ENCODE data around the gene CDH23. TPM values are rescaled to one million over a fixed set of nuclear protein-coding genes. Genes with fewer than 3 reads are reported as not detected.

The CDH23 gene
- polyA plus RNA-seq, 1 experiment = 0.01 TPM

DNA sequence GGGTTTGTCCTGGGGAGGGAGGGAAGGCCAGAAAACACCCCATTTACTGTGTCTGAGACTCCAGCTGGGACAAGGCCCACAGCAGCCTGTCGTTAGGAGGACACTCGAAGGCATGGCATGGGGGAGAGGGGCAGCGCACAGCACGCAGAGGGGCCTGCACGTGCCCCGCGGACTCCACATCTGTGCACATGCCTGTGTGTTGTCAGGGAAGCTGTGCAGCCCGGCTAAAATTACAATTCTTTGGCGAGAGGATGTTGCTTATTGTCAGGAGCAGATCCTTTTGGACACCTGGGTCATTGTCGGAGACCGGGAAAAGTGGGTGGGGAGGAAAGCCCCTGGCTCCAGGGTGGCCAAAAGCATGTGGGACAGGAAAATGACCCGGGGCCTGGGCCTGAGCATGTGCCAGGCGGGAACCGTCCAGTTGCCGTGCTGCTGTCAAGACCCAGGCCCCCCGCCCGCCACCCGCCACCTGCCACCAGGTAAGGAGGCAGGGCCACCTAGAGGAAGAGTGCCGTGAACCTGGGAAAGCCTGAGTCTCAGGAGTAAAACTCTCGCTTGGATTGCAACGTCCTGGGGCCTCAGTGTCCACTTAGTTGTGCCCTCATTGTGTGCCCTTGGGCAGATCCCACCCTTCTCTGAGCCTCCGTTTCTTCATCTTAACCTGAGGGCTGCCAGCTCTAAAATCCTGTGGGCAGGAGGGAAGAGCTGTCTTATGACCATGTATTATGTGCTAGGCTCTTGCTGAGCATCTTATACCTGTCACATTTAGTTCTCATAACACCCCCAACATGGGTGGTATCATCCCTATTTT lies 369.4 kb downstream of the CDH23 start:
- POLR2A ChIA-PET = interaction anchor here (0.7 to 1.8 kb wide), 10 partner anchors 8 to 105 kb away, joined by 3 to 8 read pairs (median 4); no protein-coding TSS in a partner anchor
- Histone ChIP-seq H3K4me3 (ENCODE audit: low read depth, low read length) (no peak overlapping the region), H3K27me3 (ENCODE audit: control insufficient read depth, insufficient read depth, low read length) (no peaks in the 10 kb centered on the region), H3K27ac (ENCODE audit: low read depth, low read length) (peak overlapping the region; percentile 95), H3K9me3 (ENCODE audit: control insufficient read depth, insufficient read depth, low read length) (no peaks in the 10 kb centered on the region; the same call in 1 of the 2 replicates)
- TF ChIP-seq, protein P1, sequence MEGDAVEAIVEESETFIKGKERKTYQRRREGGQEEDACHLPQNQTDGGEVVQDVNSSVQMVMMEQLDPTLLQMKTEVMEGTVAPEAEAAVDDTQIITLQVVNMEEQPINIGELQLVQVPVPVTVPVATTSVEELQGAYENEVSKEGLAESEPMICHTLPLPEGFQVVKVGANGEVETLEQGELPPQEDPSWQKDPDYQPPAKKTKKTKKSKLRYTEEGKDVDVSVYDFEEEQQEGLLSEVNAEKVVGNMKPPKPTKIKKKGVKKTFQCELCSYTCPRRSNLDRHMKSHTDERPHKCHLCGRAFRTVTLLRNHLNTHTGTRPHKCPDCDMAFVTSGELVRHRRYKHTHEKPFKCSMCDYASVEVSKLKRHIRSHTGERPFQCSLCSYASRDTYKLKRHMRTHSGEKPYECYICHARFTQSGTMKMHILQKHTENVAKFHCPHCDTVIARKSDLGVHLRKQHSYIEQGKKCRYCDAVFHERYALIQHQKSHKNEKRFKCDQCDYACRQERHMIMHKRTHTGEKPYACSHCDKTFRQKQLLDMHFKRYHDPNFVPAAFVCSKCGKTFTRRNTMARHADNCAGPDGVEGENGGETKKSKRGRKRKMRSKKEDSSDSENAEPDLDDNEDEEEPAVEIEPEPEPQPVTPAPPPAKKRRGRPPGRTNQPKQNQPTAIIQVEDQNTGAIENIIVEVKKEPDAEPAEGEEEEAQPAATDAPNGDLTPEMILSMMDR (IDR thresholded peaks at IDR 0.05; ENCODE audit: low read depth, low read length) = no peak
- CTCF ChIA-PET = interaction anchor here (1.0 to 4.4 kb wide), 7 partner anchors 7 to 450 kb away, joined by 3 to 14 read pairs (median 5); partner anchors contain the start of gene VSIR
- DNase-seq (ENCODE audit: low read depth, low spot score) = no peak

DNA sequence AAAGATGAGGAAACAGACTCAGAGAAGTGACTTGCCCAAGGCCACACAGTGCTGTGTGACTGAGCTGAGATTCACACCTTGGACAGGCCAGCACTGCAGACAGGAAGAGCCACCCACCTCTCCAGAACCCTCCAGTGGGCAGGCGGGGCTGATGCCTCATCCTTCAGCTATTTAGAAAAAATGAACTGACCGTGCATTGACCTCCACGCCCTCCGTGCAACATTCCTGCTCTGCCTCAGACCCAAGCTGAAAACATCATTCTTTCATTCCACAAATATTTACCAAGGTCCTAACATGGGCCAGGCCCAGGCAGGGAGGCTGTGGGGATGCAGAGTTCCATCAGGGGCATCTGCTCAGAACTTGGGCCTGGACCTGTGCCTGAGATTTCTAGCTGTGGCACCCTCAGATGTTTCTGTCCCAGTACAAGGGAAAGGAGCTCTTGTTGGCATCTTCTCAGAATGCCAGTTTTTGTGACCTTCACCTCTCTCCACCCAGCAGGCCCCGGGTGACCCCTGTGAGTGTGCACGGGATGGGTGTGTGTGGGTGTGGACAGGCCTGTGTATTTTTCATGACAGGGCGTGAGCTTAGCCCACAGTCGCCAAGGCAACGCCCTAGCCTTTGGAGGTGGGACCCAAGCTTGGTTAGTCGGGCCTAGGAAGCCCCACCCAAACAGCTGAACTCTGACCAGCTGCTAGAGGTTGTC lies 370.1 kb downstream of the CDH23 start:
- DNase-seq (ENCODE audit: low read depth, low spot score) = peak; percentile 86
- no peaks in the 10 kb centered on the region; the same call in 1 of the 2 replicates for H3K9me3 ChIP-seq (ENCODE audit: control insufficient read depth, insufficient read depth, low read length)
- ChIA-PET CTCF (interaction anchor here (1.0 to 1.9 kb wide), 6 partner anchors 9 to 451 kb away, joined by 3 to 9 read pairs (median 4); no protein-coding TSS in a partner anchor), POLR2A (interaction anchor here (0.7 to 1.8 kb wide), 11 partner anchors 9 to 104 kb away, joined by 3 to 8 read pairs (median 4); no protein-coding TSS in a partner anchor)
- H3K27ac ChIP-seq (ENCODE audit: low read depth, low read length) = peak overlapping the region; percentile 95
- no peak overlapping the region; the same call in 1 of the 2 replicates for H3K4me3 ChIP-seq (ENCODE audit: low read depth, low read length)
- no peaks in the 10 kb centered on the region for H3K27me3 ChIP-seq (ENCODE audit: control insufficient read depth, insufficient read depth, low read length)
- TF ChIP-seq, protein P1 (IDR thresholded peaks at IDR 0.05; ENCODE audit: low read depth, low read length) = no peak

DNA sequence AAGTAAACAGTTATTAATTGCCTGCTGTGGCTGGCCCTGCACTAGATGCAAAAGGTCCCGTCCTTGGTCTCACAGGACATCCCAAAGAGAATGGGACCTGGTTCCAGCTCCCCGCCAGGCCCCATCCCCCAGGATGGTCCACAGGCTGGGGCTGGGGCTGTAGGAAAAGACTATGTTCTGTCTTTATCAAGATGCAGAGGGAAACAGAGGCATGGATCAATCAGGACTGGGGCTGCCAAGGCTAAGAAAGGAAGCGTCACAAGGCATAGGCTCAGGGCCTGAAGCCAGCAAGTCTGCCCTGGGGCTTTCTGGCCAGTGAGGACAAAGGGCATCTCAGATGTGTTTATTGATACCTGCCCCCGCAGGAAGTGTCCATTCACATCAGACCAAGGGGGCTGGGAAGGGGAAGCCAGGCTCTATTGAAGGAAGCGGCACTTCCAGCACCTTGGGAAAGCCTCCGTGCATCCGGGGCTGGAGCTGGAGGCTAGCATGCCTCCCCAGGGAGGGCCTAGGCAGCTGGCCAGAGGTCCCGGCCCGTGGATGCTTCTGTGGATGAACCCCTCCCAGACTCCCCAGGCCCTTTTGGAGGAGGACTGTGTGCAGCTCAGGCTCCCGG lies 370.8 kb downstream of the CDH23 start:
- Histone ChIP-seq H3K4me3 (ENCODE audit: low read depth, low read length) (no peak overlapping the region), H3K9me3 (ENCODE audit: control insufficient read depth, insufficient read depth, low read length) (no peaks in the 10 kb centered on the region; the same call in 1 of the 2 replicates), H3K27ac (ENCODE audit: low read depth, low read length) (peak overlapping the region; percentile 95), H3K27me3 (ENCODE audit: control insufficient read depth, insufficient read depth, low read length) (no peaks in the 10 kb centered on the region)
- TF ChIP-seq, protein P1 (IDR thresholded peaks at IDR 0.05; ENCODE audit: low read depth, low read length) = no peak
- no peak for DNase-seq (ENCODE audit: low read depth, low spot score)
- CTCF ChIA-PET = interaction anchor here (1.3 to 1.5 kb wide), 3 partner anchors 59 to 158 kb away, joined by 3 to 9 read pairs (median 5); no protein-coding TSS in a partner anchor
- POLR2A ChIA-PET = interaction anchor here (1.0 to 1.8 kb wide), 6 partner anchors 9 to 93 kb away, joined by 3 to 8 read pairs (median 4); no protein-coding TSS in a partner anchor

DNA sequence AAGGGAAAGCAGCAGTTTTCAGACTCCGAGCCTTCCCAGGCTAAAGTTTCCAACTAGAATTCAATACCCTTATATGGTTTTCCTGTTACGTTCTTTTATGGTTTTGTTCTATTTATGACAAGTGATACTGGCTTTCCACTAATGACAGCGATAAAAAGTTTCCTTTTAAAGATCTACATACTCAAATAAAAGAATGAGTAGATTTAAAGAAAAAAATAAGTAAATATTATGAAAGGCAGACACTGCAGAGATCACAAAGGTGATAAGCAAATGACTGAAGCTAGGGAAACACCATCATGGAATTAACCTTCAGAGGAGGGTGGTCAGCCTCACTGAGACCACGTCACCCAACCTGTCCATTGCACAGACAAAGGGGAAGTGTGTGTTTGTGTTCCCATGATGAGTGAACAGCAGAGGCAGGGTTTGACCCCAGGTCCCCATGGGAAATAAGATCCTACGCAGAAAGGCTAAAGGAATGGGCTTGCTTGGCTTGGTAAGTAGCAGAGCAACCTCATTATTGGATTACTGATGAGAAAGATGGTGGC lies 372.6 kb downstream of the CDH23 start:
- ChIA-PET CTCF (no interaction called here), POLR2A (interaction anchor here (1.5 kb wide), 1 partner anchor 10 kb away, joined by 3 read pairs; no protein-coding TSS in a partner anchor)
- peak overlapping the region; percentile 25; the same call in 1 of the 2 replicates for H3K4me3 ChIP-seq (ENCODE audit: low read depth, low read length)
- no peak for DNase-seq (ENCODE audit: low read depth, low spot score)
- no peaks in the 10 kb centered on the region for H3K27me3 ChIP-seq (ENCODE audit: control insufficient read depth, insufficient read depth, low read length)
- H3K27ac ChIP-seq (ENCODE audit: low read depth, low read length) = peak overlapping the region; percentile 67
- TF ChIP-seq, protein P1 (IDR thresholded peaks at IDR 0.05; ENCODE audit: low read depth, low read length) = no peak
- no peaks in the 10 kb centered on the region; the same call in 1 of the 2 replicates for H3K9me3 ChIP-seq (ENCODE audit: control insufficient read depth, insufficient read depth, low read length)
